Mesenchymal stem cell (in vitro differentiated cells and primary cell): ENCODE results near the gene DERA.

Experiments
- DNase-seq: peaks from one replicate; pipeline ENCODE4 v3.0.0-alpha.2; 2013
- H2AFZ ChIP-seq: one replicate; pipeline ENCODE4 v1.6.1; 2013; ENCODE audit warnings: low read depth, mild to moderate bottlenecking, control low read depth, inconsistent platforms, low read length, moderate library complexity
- H2AK5ac ChIP-seq: 2 replicates; pipeline ENCODE4 v1.6.1; 2013; ENCODE audit warnings: low read length, moderate library complexity, mild to moderate bottlenecking, inconsistent platforms; ENCODE audit not compliant: severe bottlenecking
- H2BK120ac ChIP-seq: one replicate; pipeline ENCODE4 v1.6.1; 2013; ENCODE audit warnings: low read depth, mild to moderate bottlenecking, inconsistent platforms, low read length, moderate library complexity
- H2BK12ac ChIP-seq, 2 experiments: one replicate each; pipeline ENCODE4 v1.6.1; 2013; ENCODE audit warnings: inconsistent platforms in 2 of 2, low read length in 2 of 2, mild to moderate bottlenecking in 2 of 2, moderate library complexity in 2 of 2, control low read depth in 1 of 2
- H2BK15ac ChIP-seq: one replicate; pipeline ENCODE4 v1.6.1; 2013; ENCODE audit warnings: mild to moderate bottlenecking, low read depth, inconsistent platforms; ENCODE audit not compliant: poor library complexity, severe bottlenecking
- H2BK5ac ChIP-seq: 2 replicates; pipeline ENCODE4 v1.6.1; 2013; ENCODE audit warnings: low read depth, mild to moderate bottlenecking, low read length, control low read depth, inconsistent platforms; ENCODE audit not compliant: poor library complexity, severe bottlenecking
- H3K14ac ChIP-seq, 2 experiments: one replicate each; pipeline ENCODE4 v1.6.1; 2013; ENCODE audit warnings: inconsistent platforms in 2 of 2, low read length in 2 of 2, control low read depth in 1 of 2, mild to moderate bottlenecking in 1 of 2, moderate library complexity in 1 of 2
- H3K18ac ChIP-seq, 2 experiments: one replicate each; pipeline ENCODE4 v1.6.1; 2013; ENCODE audit warnings: inconsistent platforms in 2 of 2, low read length in 2 of 2, control low read depth in 1 of 2, low read depth in 1 of 2, mild to moderate bottlenecking in 1 of 2
- H3K23ac ChIP-seq, 2 experiments: one replicate each; pipeline ENCODE4 v1.6.1; 2013; ENCODE audit warnings: inconsistent platforms in 2 of 2, low read length in 2 of 2, mild to moderate bottlenecking in 2 of 2, moderate library complexity in 2 of 2, control low read depth in 1 of 2
- H3K27ac ChIP-seq: 2 replicates; pipeline ENCODE4 v1.5.1; 2013; ENCODE audit warnings: mild to moderate bottlenecking, moderate library complexity, low read length, control low read depth, inconsistent platforms; ENCODE audit not compliant: poor library complexity, severe bottlenecking
- H3K27me3 ChIP-seq, 2 experiments: 2 replicates each; pipeline versions ENCODE4 v1.6.1 to v1.7.0; 2013; ENCODE audit warnings: low read length in 2 of 2, mild to moderate bottlenecking in 2 of 2, moderate library complexity in 2 of 2, control low read depth in 1 of 2, inconsistent platforms in 1 of 2; ENCODE audit not compliant: control insufficient read depth in 1 of 2, insufficient read depth in 1 of 2
- H3K36me3 ChIP-seq, 2 experiments: 2 replicates each; pipeline versions ENCODE4 v1.6.1 to v1.7.0; 2013; ENCODE audit warnings: low read length in 2 of 2, control low read depth in 1 of 2, inconsistent platforms in 1 of 2, low read depth in 1 of 2, mild to moderate bottlenecking in 1 of 2; ENCODE audit not compliant: insufficient read depth in 2 of 2, control insufficient read depth in 1 of 2
- H3K4ac ChIP-seq, 2 experiments: one replicate each; pipeline ENCODE4 v1.6.1; 2013; ENCODE audit warnings: inconsistent platforms in 2 of 2, low read length in 2 of 2, mild to moderate bottlenecking in 2 of 2, moderate library complexity in 2 of 2, control low read depth in 1 of 2, low read depth in 1 of 2
- H3K4me1 ChIP-seq: 2 replicates; pipeline ENCODE4 v1.6.1; 2013; ENCODE audit warnings: low read depth, low read length, control low read depth; ENCODE audit not compliant: control insufficient read depth, insufficient read depth
- H3K4me2 ChIP-seq: 2 replicates; pipeline ENCODE4 v1.6.1; 2013; ENCODE audit warnings: low read length, mild to moderate bottlenecking, inconsistent platforms; ENCODE audit not compliant: poor library complexity, severe bottlenecking
- H3K4me3 ChIP-seq, 2 experiments: 2 replicates each; pipeline versions ENCODE4 v1.5.1 to v1.7.0; 2013; ENCODE audit warnings: low read length in 2 of 2, mild to moderate bottlenecking in 2 of 2, control low read depth in 1 of 2, low read depth in 1 of 2; ENCODE audit not compliant: insufficient read depth in 1 of 2
- H3K79me1 ChIP-seq: replicated peaks from 2 replicates; pipeline ENCODE4 v1.6.1; 2013; ENCODE audit warnings: mild to moderate bottlenecking, control low read depth, low read length, inconsistent platforms; ENCODE audit not compliant: poor library complexity, severe bottlenecking
- H3K9ac ChIP-seq: 2 replicates; pipeline ENCODE4 v1.7.0; 2013; ENCODE audit warnings: mild to moderate bottlenecking, low read length, moderate library complexity
- H3K9me3 ChIP-seq: 2 replicates; pipeline ENCODE4 v1.7.0; 2013; ENCODE audit warnings: mild to moderate bottlenecking, low read length; ENCODE audit not compliant: control insufficient read depth
- H4K8ac ChIP-seq: one replicate; pipeline ENCODE4 v1.6.1; 2013; ENCODE audit warnings: inconsistent platforms, mild to moderate bottlenecking, low read length, moderate library complexity
- H4K91ac ChIP-seq: one replicate; pipeline ENCODE4 v1.6.1; 2013; ENCODE audit warnings: mild to moderate bottlenecking, low read length, inconsistent platforms
- WGBS: methylation state at CpG from one replicate; pipeline ENCODE4 v1.1.7; 2013; ENCODE audit warnings: mixed read lengths; 5-methylcytosine and 5-hydroxymethylcytosine counted together

Gene DERA

GRCh38 chr12:15928870-15929571, 17.9 kb downstream of the DERA start:
- peak overlapping the region; percentile 68 for H3K9ac ChIP-seq
- H2AK5ac ChIP-seq: peak overlapping the region; percentile 26
- DNase-seq: no peak
- no peak overlapping the region for H2BK15ac ChIP-seq
- 53% methylated on average over 10 of the region's 10 CpGs for WGBS
- peaks cover 0 to 2% of the 10 kb centered on the region in 2 experiments for H3K36me3 ChIP-seq
- H3K79me1 ChIP-seq: peaks cover 17% of the 10 kb centered on the region
- H3K27ac ChIP-seq: peak overlapping the region; percentile 56
- no peak overlapping the region for H3K18ac ChIP-seq
- H3K4me2 ChIP-seq: peak overlapping the region; percentile 13
- H3K4me1 ChIP-seq: peaks cover 7% of the 10 kb centered on the region
- peak overlapping the region in 1 of 2 experiments; percentile 65 for H3K4me3 ChIP-seq
- H4K91ac ChIP-seq: no peak overlapping the region
- no peak overlapping the region for H4K8ac ChIP-seq
- H3K14ac ChIP-seq: no peak overlapping the region
- no peak overlapping the region for H3K4ac ChIP-seq
- H2BK12ac ChIP-seq: no peak overlapping the region
- H2BK5ac ChIP-seq: no peak overlapping the region
- no peak overlapping the region for H2BK120ac ChIP-seq
- no peak overlapping the region for H2AFZ ChIP-seq
- H3K27me3 ChIP-seq: no peaks in the 10 kb centered on the region
- H3K9me3 ChIP-seq: no peaks in the 10 kb centered on the region
- no peak overlapping the region for H3K23ac ChIP-seq

GRCh38 chr12:15931590-15932053, 20.5 kb downstream of the DERA start:
- H3K4ac ChIP-seq: no peak overlapping the region
- WGBS: 71% methylated on average over 3 of the region's 3 CpGs

GRCh38 chr12:15932327-15932726, 21.2 kb downstream of the DERA start:
- H3K14ac ChIP-seq: no peak overlapping the region
- no peak overlapping the region for H3K9ac ChIP-seq
- H3K79me1 ChIP-seq: peaks cover 19% of the 10 kb centered on the region
- H3K36me3 ChIP-seq: peaks cover 0 to 2% of the 10 kb centered on the region in 2 experiments
- H4K91ac ChIP-seq: no peak overlapping the region
- no peak overlapping the region for H3K27ac ChIP-seq
- DNase-seq: no peak
- H3K4me3 ChIP-seq: no peak overlapping the region
- no peak overlapping the region for H2AFZ ChIP-seq
- no peak overlapping the region for H2AK5ac ChIP-seq
- H2BK120ac ChIP-seq: no peak overlapping the region
- no peak overlapping the region for H3K4me2 ChIP-seq
- no peak overlapping the region for H2BK15ac ChIP-seq
- H3K23ac ChIP-seq: no peak overlapping the region
- H2BK12ac ChIP-seq: no peak overlapping the region
- no peak overlapping the region for H2BK5ac ChIP-seq
- H3K4me1 ChIP-seq: peaks cover 9% of the 10 kb centered on the region
- 100% methylated on average over 1 of the region's 1 CpG for WGBS
- no peaks in the 10 kb centered on the region for H3K27me3 ChIP-seq
- no peak overlapping the region for H3K4ac ChIP-seq
- no peaks in the 10 kb centered on the region for H3K9me3 ChIP-seq
- H4K8ac ChIP-seq: no peak overlapping the region
- H3K18ac ChIP-seq: no peak overlapping the region

More at GRCh38 chr12:15931590-15932053, 20.5 kb downstream of the DERA start:
- Histone ChIP-seq H3K4me1 (peaks cover 7% of the 10 kb centered on the region), H3K27me3 (no peaks in the 10 kb centered on the region), H3K23ac (no peak overlapping the region), H3K9ac (no peak overlapping the region), H3K18ac (no peak overlapping the region), H3K79me1 (peaks cover 17% of the 10 kb centered on the region), H2BK15ac (no peak overlapping the region), H3K27ac (no peak overlapping the region), H3K36me3 (peaks cover 0 to 2% of the 10 kb centered on the region in 2 experiments), H2BK12ac (no peak overlapping the region), H2BK5ac (no peak overlapping the region), H4K8ac (no peak overlapping the region), H4K91ac (no peak overlapping the region), H3K14ac (no peak overlapping the region), H2AFZ (no peak overlapping the region), H2AK5ac (no peak overlapping the region), H3K4me2 (no peak overlapping the region), H3K4me3 (no peak overlapping the region), H2BK120ac (no peak overlapping the region), H3K9me3 (no peaks in the 10 kb centered on the region)
- no peak for DNase-seq

GRCh38 chr12:15932971-15933370, 21.8 kb downstream of the DERA start:
- H4K8ac ChIP-seq: no peak overlapping the region
- no peak overlapping the region for H3K4me2 ChIP-seq
- no peak overlapping the region for H2BK15ac ChIP-seq
- H3K18ac ChIP-seq: no peak overlapping the region
- no peak overlapping the region for H3K23ac ChIP-seq
- no peak overlapping the region for H2AK5ac ChIP-seq
- no peak overlapping the region for H3K4me3 ChIP-seq
- no peak overlapping the region for H3K9ac ChIP-seq
- H3K27ac ChIP-seq: no peak overlapping the region
- DNase-seq: no peak
- peaks cover 0 to 2% of the 10 kb centered on the region in 2 experiments for H3K36me3 ChIP-seq
- no peak overlapping the region for H2AFZ ChIP-seq
- H2BK12ac ChIP-seq: no peak overlapping the region
- H2BK120ac ChIP-seq: no peak overlapping the region
- H3K4me1 ChIP-seq: peaks cover 9% of the 10 kb centered on the region
- H3K14ac ChIP-seq: no peak overlapping the region
- H3K79me1 ChIP-seq: peaks cover 19% of the 10 kb centered on the region
- no peaks in the 10 kb centered on the region for H3K27me3 ChIP-seq
- no peak overlapping the region for H3K4ac ChIP-seq
- H4K91ac ChIP-seq: no peak overlapping the region
- WGBS: 100% methylated on average over 2 of the region's 3 CpGs
- no peaks in the 10 kb centered on the region for H3K9me3 ChIP-seq
- no peak overlapping the region for H2BK5ac ChIP-seq
